ENCODE results near the gene SMOC1. TPM values are rescaled to one million over a fixed set of nuclear protein-coding genes. Genes with fewer than 3 reads are reported as not detected.

SMOC1 gene
- total and polyA plus RNA-seq, 9 of the 15 experiments (the other 6 are each of a cell fraction or from before 2014, with no cell fraction given) = 0.04 TPM; not detected in 8

DNA sequence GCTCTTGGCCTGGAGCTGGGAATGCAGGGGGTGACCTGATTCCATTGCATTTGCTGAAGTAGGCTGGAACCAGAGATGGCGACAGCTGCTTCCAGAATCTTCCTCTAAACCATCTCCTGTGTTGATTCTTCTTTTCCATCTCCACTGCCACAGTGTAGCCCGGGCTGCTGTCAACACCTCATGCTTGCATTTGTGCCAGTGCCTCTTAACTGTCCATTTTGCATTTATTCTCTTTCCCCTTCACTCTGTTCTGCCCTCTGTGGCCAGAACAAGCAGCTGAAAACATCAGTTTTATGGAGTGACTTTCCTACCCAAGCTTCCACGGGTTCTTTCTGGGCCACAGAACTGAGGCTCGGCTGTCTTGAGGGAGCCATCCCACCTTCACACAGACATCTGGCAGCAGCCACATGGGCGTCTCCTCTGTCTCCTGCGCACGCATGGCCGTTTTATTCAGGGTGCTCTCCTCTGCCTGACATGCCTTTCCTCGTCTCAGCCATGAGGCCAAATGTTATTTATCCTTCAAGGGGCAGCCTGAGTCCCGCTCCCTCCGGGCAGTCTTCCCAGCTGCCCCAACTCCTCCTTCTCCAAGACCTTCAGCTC, 51.7 kb downstream of the SMOC1 start (continued):
- TF ChIP-seq, protein P1, sequence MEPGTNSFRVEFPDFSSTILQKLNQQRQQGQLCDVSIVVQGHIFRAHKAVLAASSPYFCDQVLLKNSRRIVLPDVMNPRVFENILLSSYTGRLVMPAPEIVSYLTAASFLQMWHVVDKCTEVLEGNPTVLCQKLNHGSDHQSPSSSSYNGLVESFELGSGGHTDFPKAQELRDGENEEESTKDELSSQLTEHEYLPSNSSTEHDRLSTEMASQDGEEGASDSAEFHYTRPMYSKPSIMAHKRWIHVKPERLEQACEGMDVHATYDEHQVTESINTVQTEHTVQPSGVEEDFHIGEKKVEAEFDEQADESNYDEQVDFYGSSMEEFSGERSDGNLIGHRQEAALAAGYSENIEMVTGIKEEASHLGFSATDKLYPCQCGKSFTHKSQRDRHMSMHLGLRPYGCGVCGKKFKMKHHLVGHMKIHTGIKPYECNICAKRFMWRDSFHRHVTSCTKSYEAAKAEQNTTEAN (CRISPR knock-in tag; IDR thresholded peaks at IDR 0.05) = no peak
- TF ChIP-seq ZBTB17 (CRISPR knock-in tag; IDR thresholded peaks at IDR 0.05) = no peak
- no peak for TF ChIP-seq SMARCE1 (IDR thresholded peaks at IDR 0.05)

DNA sequence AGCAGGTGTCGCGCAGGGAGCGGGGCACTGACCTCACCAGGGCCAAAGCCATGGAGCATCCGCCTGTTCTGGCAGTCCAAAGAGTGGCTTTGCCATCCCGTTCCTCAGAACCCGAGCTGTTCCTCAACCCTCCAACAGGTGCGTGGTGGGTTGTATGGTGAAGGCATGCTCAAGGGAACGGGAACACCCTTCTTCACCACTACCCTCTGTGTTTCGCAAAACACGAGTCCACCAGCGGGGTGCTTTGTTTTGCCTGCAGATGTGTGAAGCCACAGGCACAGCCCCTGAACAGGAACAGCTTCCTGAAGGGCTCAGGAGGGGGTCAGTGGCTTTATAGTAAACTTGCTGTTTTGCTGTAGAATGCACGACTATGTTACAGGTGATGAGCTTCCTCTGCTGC, 52.7 kb downstream of the SMOC1 start:
- Histone ChIP-seq H3K36me3 (ENCODE audit: control insufficient read depth, insufficient read depth, low read length) (no peaks in the 10 kb centered on the region), H3K27ac (ENCODE audit: extremely low read depth, low read depth, low read length) (no peak overlapping the region), H4K20me1 (replicated peaks; ENCODE audit: control insufficient read depth, insufficient read depth, low read length) (peaks cover 4% of the 10 kb centered on the region; the same call in 1 of the 2 replicates), H3K9me3 (replicated peaks; ENCODE audit: control insufficient read depth, insufficient read depth, low read depth, low read length) (no peaks in the 10 kb centered on the region), H3K9me1 (ENCODE audit: control insufficient read depth, insufficient read depth, low read length) (no peaks in the 10 kb centered on the region), H2AFZ (ENCODE audit: low read depth, low read length) (no peak overlapping the region), H3K27me3 (ENCODE audit: control insufficient read depth in 2 of 2, insufficient read depth in 2 of 2, low read length in 2 of 2) (peaks cover 3 to 36% of the 10 kb centered on the region in 2 experiments; a peak in 4 of 5 replicates), H3K4me2 (ENCODE audit: insufficient read depth, low read length) (no peak overlapping the region), H3K79me2 (ENCODE audit: control insufficient read depth, insufficient read depth, low read length) (no peaks in the 10 kb centered on the region), H3K4me1 (replicated peaks in 1 of 2; ENCODE audit: control insufficient read depth in 2 of 2, insufficient read depth in 2 of 2, low read length in 2 of 2) (no peaks in the 10 kb centered on the region), H3K9ac (ENCODE audit: insufficient read depth in 1 of 2, low read depth in 2 of 2, low read length in 2 of 2) (no peak overlapping the region), H3K4me3 (no peak overlapping the region)
- intact Hi-C loops (cut with micrococcal nuclease) = no loop called here
- in situ Hi-C loops (cut with MboI) = no loop called here
- no peak for ATAC-seq
- no TSS peak for BruUV-seq (replicated peaks)
- POLR2A ChIA-PET = interaction anchor here (0.5 kb wide), 1 partner anchor 405 kb away, joined by 4 read pairs; no protein-coding TSS in a partner anchor
- DNase-seq (ENCODE audit: extremely low read depth in 1 of 4, low spot score in 3 of 4) = no peak
- WGBS (ENCODE audit: insufficient coverage, low coverage, missing lambda C conversion rate) = 1% methylated on average over 9 of the region's 12 CpGs
- no peak for FAIRE-seq
- CTCF ChIA-PET (ENCODE audit: low intra/inter-chr PET ratio) = no interaction called here
- TF ChIP-seq, protein P2, sequence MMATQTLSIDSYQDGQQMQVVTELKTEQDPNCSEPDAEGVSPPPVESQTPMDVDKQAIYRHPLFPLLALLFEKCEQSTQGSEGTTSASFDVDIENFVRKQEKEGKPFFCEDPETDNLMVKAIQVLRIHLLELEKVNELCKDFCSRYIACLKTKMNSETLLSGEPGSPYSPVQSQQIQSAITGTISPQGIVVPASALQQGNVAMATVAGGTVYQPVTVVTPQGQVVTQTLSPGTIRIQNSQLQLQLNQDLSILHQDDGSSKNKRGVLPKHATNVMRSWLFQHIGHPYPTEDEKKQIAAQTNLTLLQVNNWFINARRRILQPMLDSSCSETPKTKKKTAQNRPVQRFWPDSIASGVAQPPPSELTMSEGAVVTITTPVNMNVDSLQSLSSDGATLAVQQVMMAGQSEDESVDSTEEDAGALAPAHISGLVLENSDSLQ (IDR thresholded peaks at IDR 0.05) = no peak
- TF ChIP-seq SNRNP70 (optimal IDR thresholded peaks at IDR 0.05; ENCODE audit: low read depth, low read length) = no peak
- TF ChIP-seq ZNF717 (CRISPR knock-in tag; IDR thresholded peaks at IDR 0.05) = no peak
- TF ChIP-seq, protein P3, sequence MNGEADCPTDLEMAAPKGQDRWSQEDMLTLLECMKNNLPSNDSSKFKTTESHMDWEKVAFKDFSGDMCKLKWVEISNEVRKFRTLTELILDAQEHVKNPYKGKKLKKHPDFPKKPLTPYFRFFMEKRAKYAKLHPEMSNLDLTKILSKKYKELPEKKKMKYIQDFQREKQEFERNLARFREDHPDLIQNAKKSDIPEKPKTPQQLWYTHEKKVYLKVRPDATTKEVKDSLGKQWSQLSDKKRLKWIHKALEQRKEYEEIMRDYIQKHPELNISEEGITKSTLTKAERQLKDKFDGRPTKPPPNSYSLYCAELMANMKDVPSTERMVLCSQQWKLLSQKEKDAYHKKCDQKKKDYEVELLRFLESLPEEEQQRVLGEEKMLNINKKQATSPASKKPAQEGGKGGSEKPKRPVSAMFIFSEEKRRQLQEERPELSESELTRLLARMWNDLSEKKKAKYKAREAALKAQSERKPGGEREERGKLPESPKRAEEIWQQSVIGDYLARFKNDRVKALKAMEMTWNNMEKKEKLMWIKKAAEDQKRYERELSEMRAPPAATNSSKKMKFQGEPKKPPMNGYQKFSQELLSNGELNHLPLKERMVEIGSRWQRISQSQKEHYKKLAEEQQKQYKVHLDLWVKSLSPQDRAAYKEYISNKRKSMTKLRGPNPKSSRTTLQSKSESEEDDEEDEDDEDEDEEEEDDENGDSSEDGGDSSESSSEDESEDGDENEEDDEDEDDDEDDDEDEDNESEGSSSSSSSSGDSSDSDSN (IDR thresholded peaks at IDR 0.05; ENCODE audit: borderline replicate concordance in 1 of 2, low read depth in 2 of 2, low read length in 2 of 2) = no peak
- no peak for TF ChIP-seq RAD21 (CRISPR knock-in tag; conservative IDR thresholded peaks at IDR 0.05 in 1 of 2, IDR thresholded peaks at IDR 0.05 in 1 of 2)
- TF ChIP-seq ZNF436 (CRISPR knock-in tag; IDR thresholded peaks at IDR 0.05) = no peak
- TF ChIP-seq ZNF134 (CRISPR knock-in tag; conservative IDR thresholded peaks at IDR 0.05) = no peak
- TF ChIP-seq SAFB2 (IDR thresholded peaks at IDR 0.05; ENCODE audit: borderline replicate concordance, low read depth, low read length, severe bottlenecking) = no peak
- TF ChIP-seq ZNF184 (CRISPR knock-in tag; IDR thresholded peaks at IDR 0.05) = no peak
- no peak for TF ChIP-seq NCOR1 (IDR thresholded peaks at IDR 0.05)
- TF ChIP-seq ZFP30 (CRISPR knock-in tag; IDR thresholded peaks at IDR 0.05; ENCODE audit: borderline replicate concordance) = no peak
